ENCODE measurements around the gene UNC13B.

UNC13B gene

GRCh38 chr9:35193762-35194161 lies 32.0 kb downstream of the UNC13B start:
- TF ChIP-seq, protein P1, sequence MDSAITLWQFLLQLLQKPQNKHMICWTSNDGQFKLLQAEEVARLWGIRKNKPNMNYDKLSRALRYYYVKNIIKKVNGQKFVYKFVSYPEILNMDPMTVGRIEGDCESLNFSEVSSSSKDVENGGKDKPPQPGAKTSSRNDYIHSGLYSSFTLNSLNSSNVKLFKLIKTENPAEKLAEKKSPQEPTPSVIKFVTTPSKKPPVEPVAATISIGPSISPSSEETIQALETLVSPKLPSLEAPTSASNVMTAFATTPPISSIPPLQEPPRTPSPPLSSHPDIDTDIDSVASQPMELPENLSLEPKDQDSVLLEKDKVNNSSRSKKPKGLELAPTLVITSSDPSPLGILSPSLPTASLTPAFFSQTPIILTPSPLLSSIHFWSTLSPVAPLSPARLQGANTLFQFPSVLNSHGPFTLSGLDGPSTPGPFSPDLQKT (IDR thresholded peaks at IDR 0.05; ENCODE audit: borderline replicate concordance, low read depth, low read length) = no peak
- TF ChIP-seq ZNF202 (tag by site-specific recombination; IDR thresholded peaks at IDR 0.05; ENCODE audit: borderline replicate concordance) = no peak
- TF ChIP-seq ZNF626 (tag by site-specific recombination; IDR thresholded peaks at IDR 0.05) = no peak
- TF ChIP-seq ZNF501 (tag by site-specific recombination; IDR thresholded peaks at IDR 0.05) = no peak
- no peak for TF ChIP-seq ZNF580 (tag by site-specific recombination; IDR thresholded peaks at IDR 0.05)
- no peak for TF ChIP-seq ZSCAN16 (tag by site-specific recombination; IDR thresholded peaks at IDR 0.05)
- TF ChIP-seq ZNF610 (tag by site-specific recombination; IDR thresholded peaks at IDR 0.05; ENCODE audit: borderline replicate concordance) = no peak
- no peak for TF ChIP-seq FEZF1 (tag by site-specific recombination; IDR thresholded peaks at IDR 0.05)
- no peak for TF ChIP-seq ZNF48 (tag by site-specific recombination; IDR thresholded peaks at IDR 0.05)
- no peak for TF ChIP-seq ZBTB21 (tag by site-specific recombination; IDR thresholded peaks at IDR 0.05)
- TF ChIP-seq ZNF707 (tag by site-specific recombination; IDR thresholded peaks at IDR 0.05) = no peak
- no peak for TF ChIP-seq ZNF398 (tag by site-specific recombination; IDR thresholded peaks at IDR 0.05)
- no peak for TF ChIP-seq ZFHX2 (tag by site-specific recombination; conservative IDR thresholded peaks at IDR 0.05)
- no peak for TF ChIP-seq ZNF2 (tag by site-specific recombination; IDR thresholded peaks at IDR 0.05)
- no peak for TF ChIP-seq ZFP3 (tag by site-specific recombination; IDR thresholded peaks at IDR 0.05; ENCODE audit: low read depth)
- no peak for TF ChIP-seq ZNF350 (tag by site-specific recombination; IDR thresholded peaks at IDR 0.05)
- Histone ChIP-seq H3K4me3 (ENCODE audit: low read depth, low read length) (no peak overlapping the region), H3K9me3 (ENCODE audit: control insufficient read depth, insufficient read depth, low read depth, low read length) (no peaks in the 10 kb centered on the region), H3K27ac (ENCODE audit: extremely low read depth, low read depth, low read length) (no peak overlapping the region), H3K36me3 (ENCODE audit: control insufficient read depth in 2 of 2, insufficient read depth in 1 of 2, low read length in 2 of 2) (no peaks in the 10 kb centered on the region), H3K4me1 (ENCODE audit: control insufficient read depth, insufficient read depth, low read length) (no peaks in the 10 kb centered on the region)
- ChIA-PET POLR2A (interaction anchor here (0.7 kb wide), 1 partner anchor 13 kb away, joined by 3 read pairs; no protein-coding TSS in a partner anchor), CTCF (interaction anchor here (0.6 to 0.9 kb wide), 4 partner anchors 21 to 324 kb away, joined by 3 to 4 read pairs (median 3); no protein-coding TSS in a partner anchor)

DNA sequence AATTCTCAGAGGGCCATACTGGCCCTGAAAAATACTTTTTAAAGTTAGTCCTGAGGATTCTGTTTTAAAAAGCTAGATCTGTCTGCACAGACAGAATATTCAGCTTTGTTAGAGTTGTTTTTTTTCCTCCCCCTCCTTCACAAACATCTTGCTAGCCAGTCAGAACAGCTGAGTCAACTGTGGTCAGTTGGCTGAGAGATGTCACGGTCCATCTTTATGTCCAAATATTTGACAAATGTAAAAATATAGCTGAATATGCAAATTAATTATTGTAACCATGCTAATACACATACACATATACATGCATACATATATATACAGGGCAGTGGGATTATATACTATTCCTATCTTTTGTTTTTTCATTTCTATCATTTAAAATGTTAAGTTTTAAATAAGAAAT lies 33.9 kb downstream of the UNC13B start:
- H3K27ac ChIP-seq (ENCODE audit: extremely low read depth, low read depth, low read length) = no peak overlapping the region
- POLR2A ChIA-PET = no interaction called here
- TF ChIP-seq ZNF350 (tag by site-specific recombination; IDR thresholded peaks at IDR 0.05) (no peak), ZNF16 (tag by site-specific recombination; IDR thresholded peaks at IDR 0.05; ENCODE audit: low read depth) (no peak), ZNF473 (tag by site-specific recombination; IDR thresholded peaks at IDR 0.05) (no peak), ZBTB8A (tag by site-specific recombination; IDR thresholded peaks at IDR 0.05) (no peak), ZNF292 (tag by site-specific recombination; IDR thresholded peaks at IDR 0.05; ENCODE audit: borderline replicate concordance, low read depth) (no peak), ZXDB (tag by site-specific recombination; IDR thresholded peaks at IDR 0.05) (no peak), KLF16 (tag by site-specific recombination; IDR thresholded peaks at IDR 0.05) (no peak), FEZF1 (tag by site-specific recombination; IDR thresholded peaks at IDR 0.05) (no peak), ZBTB49 (tag by site-specific recombination; IDR thresholded peaks at IDR 0.05; ENCODE audit: low read depth) (no peak), ZNF274 (IDR thresholded peaks at IDR 0.05; ENCODE audit: low read length) (no peak), ZNF274 (tag by site-specific recombination; IDR thresholded peaks at IDR 0.05; ENCODE audit: borderline replicate concordance) (no peak), ZNF48 (tag by site-specific recombination; IDR thresholded peaks at IDR 0.05) (no peak), ZNF830 (tag by site-specific recombination; IDR thresholded peaks at IDR 0.05; ENCODE audit: low read depth) (no peak), ZBTB48 (tag by site-specific recombination; IDR thresholded peaks at IDR 0.05) (no peak), GLI2 (tag by site-specific recombination; IDR thresholded peaks at IDR 0.05; ENCODE audit: borderline replicate concordance, low read depth) (no peak), ZNF138 (tag by site-specific recombination; IDR thresholded peaks at IDR 0.05; ENCODE audit: borderline replicate concordance) (no peak), ZNF239 (tag by site-specific recombination; IDR thresholded peaks at IDR 0.05) (no peak), ZNF133 (tag by site-specific recombination; IDR thresholded peaks at IDR 0.05) (no peak), ZNF341 (tag by site-specific recombination; IDR thresholded peaks at IDR 0.05; ENCODE audit: low read depth) (no peak), ZNF248 (tag by site-specific recombination; IDR thresholded peaks at IDR 0.05) (no peak)

More for the DNA sequence above, 33.9 kb downstream of the UNC13B start:
- no peaks in the 10 kb centered on the region for H3K4me1 ChIP-seq (ENCODE audit: control insufficient read depth, insufficient read depth, low read length)
- CTCF ChIA-PET = no interaction called here
- no peaks in the 10 kb centered on the region for H3K9me3 ChIP-seq (ENCODE audit: control insufficient read depth, insufficient read depth, low read depth, low read length)
- no peaks in the 10 kb centered on the region for H3K36me3 ChIP-seq (ENCODE audit: control insufficient read depth in 2 of 2, insufficient read depth in 1 of 2, low read length in 2 of 2)
- no peak overlapping the region for H3K4me3 ChIP-seq (ENCODE audit: low read depth, low read length)
